HuH-7.5 (cell line): ENCODE results near the gene SMAD5.

Source experiments
- DNase-seq: peaks from one replicate; pipeline ENCODE4 v3.0.0; 2011; ENCODE audit warnings: low spot score

Gene SMAD5

DNA sequence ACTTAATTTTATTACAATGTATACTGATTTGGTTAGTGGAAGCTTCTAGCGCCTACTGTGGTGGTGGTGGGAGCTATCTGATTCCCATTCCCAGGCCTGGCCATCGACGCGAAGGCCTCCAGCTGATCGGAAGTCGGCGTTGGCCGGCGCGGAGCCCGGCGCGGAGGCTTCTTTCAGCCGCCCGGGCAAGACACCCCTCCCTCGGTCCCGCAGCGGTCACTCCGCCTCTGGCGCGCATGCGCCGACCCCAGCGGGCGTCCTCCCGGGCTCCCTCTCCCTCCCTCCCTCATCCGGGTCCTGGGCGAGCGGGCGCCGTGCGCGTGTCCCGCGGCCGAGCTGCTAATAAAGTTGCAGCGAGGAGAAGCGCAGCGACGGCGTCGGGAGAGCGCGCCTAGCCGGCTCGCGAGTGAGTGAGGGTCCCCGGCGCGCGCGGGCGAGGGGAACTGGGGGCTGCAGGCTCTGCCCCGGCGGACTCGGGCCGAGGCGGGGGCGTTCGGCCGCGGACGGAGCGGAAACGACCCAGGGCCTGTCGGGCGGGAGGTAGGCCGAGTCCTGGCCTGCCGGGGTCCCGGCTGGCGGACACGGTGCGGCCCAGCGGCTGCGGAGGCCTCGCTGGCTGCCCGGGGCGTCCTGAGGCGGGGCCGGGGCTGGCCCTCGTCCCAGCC is at the start of gene SMAD5:
Gene SMAD5 (plus strand): TSS at position 289 of the 665 bp plus-strand sequence. CDS start 20,916 bp downstream, outside the sequence.
- DNase-seq = peak; percentile 88

DNA sequence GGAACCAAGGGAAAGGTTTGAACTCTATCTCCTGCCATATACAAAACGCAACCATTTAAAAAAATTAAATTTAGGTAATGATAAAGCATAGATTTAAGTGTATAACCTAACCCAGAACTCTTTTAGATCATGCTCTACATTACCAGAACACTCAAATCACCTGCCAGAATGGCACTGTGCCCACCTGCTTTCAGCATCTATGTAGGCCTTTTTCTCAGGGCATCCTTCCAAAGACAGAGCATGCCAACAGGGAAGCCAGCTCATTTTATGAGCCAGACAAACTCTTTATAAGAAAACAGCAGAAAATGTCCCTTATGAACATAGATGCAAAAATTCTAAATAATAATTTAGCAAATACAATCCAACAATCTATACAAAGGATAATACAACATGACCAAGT is 47.9 kb upstream of the SMAD5 start:
- DNase-seq = no peak

- no peak for DNase-seq
Measured at GRCh38 chr5:136086783-136087566, 45.7 kb upstream of the SMAD5 start.

- DNase-seq = no peak
Measured at GRCh38 chr5:136087961-136088871, 44.4 kb upstream of the SMAD5 start.

DNA sequence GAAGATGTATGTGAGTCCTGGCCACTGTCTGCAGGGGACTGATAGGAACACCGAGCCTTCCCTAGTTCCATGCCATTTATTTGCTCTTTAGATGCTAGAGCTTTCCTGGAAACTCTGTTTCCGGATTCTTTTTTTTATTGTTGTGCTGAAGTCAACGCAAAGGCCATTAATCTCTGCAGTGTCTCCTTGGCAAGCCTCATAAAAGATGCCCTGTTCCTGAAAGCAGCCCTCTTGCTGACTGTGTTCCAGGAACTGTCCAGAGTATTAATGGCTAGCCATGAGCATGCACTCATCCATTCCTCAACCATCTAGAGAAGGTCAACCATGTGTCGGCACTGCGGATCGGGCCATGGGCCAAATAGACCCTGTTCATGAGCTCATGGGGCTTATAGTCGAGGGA is 42.9 kb upstream of the SMAD5 start:
- DNase-seq = no peak

DNA sequence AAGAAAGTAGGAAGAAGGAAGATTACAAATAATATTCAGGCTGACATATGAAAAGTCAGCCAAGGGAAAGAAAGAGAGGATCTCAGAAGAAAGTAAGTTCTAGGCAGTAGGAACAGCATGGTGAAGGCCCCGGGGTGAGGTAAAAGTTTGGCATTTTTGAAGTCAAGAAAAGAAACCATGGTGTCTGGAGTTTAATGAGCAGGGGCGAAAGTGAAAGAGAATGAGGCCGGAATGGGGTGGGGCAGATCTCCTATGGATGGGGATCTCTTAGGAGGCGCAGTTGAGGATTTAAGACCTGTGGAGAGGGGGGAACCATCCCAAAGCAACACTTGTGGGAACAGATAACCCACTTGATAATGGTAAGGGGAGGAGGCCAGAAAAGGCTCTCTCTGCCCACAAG is 42.3 kb upstream of the SMAD5 start:
- DNase-seq = no peak

DNA sequence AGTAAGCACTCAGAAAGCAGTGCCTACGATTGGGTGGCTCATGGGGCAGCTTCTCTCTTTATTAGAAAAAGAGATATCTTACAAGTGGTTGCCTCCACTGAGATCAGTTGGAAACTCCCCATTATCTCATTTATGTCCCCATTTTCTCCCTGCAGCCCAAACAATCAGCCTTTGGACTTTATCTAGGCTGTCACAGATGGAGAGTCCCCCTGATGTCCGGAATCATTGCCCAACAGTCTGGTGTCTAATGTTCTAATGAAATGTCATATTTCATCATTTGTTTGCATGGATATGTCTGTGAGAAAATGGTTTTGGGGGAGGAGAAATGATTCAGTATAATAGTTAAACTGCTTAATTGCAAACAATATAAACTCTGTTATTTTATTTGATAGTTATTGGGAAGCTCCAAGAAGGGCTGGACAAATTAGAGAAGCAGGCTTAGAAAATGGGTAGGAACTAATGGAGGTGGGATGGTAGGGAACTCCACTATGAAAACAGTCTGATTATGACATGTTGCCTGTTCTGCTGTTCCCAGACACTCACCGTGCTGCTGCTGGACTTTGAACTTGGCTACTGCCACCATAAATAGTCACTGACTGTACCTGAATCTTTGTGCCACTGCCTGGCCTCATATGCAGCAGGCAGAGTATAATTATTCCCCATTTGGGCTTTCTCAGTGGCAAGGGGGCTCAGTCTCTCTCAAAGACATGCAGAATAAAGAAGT is 38.3 kb upstream of the SMAD5 start:
- DNase-seq = peak; percentile 28

- no peak for DNase-seq
Measured at GRCh38 chr5:136094913-136095641, 37.6 kb upstream of the SMAD5 start.

DNA sequence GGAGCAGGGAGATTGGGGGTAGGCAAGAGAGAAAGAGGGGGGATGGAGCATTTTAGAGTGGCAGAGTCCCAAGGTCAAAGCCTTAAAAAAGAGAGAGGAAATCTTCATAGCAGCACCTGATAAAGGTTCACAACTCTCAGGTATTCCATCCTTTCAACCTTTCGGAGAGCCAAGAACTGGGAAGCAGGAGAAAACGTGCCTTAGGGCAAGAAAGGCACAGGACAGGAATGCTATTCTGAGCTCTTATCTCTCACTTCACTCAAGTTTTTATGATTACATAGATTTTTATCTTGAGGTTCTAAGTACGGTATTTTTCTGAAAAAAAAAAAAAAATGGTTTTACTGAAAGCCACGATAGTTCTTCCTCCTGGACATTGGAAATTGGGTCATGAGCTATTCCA is 34.5 kb upstream of the SMAD5 start:
- no peak for DNase-seq

DNA sequence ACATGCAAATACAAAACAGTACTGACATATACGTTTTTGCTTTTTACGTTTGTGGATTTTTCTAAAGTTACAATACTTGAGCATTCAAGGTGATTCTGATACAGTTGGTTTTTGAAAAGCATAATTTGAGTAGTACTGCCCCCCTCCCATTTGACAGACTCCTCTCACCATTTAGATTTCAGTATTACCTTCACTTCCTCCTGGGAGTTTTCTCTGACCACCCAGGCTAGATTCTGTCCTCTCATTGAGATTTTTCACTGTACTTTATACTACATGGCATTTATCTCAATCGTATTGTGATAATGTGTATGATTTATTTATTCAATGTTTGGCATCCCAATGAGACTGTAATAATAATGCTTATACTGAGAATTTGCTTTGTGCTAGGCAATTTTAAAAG is 32.8 kb upstream of the SMAD5 start:
- DNase-seq = no peak

GRCh38 chr5:136101884-136102283 is 30.8 kb upstream of the SMAD5 start:
- no peak for DNase-seq

DNA sequence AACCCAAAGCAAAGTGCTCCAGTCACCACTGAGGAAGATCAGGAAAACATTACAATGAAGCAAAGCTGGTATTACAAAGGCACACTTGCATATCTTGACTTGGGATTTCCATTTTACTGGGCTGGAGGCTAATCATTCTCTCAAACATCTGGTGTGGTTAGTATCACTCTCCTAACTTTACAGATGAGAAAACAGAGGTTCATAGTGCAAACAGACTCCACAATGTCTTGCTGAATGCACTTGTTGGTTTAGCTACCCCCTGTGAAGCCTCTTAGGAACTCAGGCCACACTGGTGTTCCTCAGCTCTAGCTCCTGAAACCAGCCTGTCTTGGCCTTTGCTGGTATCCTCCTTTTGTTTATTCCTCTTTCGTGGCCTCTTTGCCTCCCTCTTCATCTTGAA is 29.5 kb upstream of the SMAD5 start:
- no peak for DNase-seq

DNA sequence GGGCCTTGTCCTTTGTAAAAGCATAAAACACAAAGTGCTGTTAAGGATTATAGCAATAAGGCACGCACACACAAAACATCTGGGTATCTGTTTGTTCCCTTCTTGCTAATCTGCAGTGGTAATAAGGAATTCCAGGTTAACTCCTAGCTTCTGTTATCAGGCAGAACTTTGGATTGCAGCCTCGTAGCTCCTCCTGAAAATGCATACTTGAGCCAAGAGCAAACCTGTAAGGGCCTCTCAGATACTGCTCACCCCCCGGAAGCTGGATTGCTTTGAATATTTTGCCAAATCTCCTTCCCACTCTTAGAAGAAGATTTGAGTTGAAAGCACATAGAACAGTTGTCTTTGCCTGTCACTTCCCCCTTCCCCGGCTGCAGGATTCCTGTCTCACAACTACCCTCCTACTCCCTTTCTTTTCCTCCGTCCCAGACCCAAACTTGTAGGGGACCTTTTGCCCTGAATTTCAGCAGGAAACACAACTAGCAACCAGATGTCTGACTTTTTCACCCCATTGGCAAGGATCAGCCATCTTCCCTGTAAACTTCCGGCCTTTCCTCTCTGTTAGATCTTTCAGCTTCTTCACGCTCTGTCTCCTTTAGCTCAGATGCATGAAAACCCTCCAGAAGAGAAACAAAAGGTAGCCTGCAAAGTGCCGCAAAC is 28.2 kb upstream of the SMAD5 start:
- DNase-seq = no peak

DNA sequence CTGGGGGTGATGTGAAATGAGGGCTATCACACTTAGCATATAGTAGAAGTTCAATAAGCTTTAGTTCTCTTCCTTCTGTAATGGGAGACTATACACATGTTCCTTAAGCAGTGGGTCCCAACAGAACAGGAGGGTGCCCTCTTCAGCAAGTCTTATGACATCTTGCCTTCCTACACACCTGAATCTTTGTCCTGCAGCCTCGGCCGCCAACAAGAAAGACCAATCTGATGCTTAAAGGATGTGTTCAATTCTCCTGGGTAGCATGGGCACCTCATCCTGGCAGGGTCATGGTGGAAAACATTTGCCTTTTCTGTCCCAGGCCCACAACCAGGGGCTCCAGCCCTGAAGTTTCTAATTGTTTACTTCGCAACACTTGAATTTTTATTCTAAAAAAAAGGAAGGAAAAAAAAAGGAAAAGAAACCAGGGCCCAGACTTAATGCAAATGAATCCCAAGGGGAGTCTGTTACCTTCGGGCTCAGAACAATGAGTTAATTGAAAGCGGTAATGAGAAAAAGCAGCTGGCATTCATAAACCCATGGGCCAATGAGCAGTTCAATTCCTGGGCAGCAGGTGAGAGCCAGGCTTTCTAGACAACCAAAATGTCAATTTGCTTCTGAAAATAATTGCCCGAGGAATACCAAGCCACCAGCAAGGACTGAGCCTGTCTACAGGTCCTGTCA is 26.2 kb upstream of the SMAD5 start:
- no peak for DNase-seq

DNA sequence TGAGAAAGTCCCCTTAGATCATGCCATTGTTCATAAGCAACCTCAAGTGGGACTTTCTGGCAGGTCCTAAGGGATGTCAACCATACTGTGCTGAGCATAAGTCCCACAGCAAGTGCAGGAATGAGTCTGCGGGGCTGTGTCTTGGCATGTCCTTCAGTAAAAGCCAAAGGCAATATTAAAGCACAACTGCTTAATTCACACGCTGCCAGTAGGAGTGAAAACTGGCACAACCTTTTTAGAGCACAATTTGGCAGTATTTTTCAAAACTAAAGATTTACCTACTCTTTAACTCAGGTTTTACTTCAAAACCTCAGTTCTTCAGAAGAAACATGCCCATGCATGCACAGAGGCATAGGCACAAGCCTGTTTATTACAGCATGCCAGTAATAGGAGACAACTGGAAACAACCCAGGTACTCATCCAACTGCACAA is 24.4 kb upstream of the SMAD5 start:
- no peak for DNase-seq

DNA sequence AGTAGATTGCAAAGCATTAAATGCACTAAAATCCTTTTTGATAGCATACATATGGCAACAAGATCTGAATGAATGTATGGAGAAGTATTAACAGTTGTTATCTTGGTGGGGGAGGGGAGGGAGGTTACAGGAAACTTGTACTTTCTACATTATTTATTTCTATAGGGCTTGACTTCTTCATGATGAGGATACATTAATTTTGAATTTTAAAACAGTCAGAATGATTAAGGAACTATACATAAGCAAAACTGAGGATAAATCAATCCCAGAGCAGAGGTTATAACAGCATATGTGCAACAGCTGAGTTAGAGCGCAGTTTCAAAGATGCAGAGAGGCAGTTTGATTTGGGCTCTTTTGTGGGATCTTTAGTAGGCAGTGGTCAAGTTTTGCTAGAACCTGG is 23.9 kb upstream of the SMAD5 start:
- DNase-seq = no peak

GRCh38 chr5:136109453-136110135 is 23.1 kb upstream of the SMAD5 start:
- no peak for DNase-seq

- no peak for DNase-seq
Measured at GRCh38 chr5:136113606-136114005, 19.0 kb upstream of the SMAD5 start.

DNA sequence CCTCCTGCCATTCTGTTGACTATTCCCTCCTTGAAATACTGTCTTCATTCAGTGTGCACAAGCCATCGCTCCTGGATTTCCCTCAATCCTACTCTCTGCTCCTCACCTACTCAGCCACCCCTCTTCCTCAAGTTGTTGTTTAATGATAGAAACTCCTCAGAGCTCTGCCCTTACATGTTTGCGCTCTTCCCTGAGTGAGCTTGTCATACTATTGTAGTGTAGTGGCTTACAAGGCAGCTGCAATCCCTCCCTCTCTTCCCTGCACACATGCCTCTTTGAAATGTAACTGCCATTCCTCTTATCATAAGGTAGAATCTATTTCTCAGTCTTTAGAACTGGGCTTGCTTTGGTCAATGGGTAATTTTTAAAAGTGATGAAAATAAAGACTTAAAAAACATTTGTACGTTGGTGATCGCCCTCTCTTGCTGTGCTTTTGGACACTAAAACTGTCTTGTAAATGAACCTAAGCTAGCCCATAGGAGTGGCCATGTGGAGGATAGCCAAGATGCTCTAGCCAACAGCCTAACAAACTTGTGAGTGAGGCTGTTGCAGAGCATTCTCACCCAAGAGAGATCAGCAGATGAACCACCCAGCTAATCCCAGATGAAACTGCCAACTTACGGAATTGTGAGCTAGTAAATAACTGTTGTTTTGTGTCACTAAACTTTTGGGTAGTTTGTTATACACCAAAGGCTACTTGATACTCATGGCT is 18.1 kb upstream of the SMAD5 start:
- DNase-seq = no peak
